MM.1S (cell line): Measurements from ENCODE around the gene TGFA.

Experiments
- DNase-seq: peaks from one replicate; pipeline ENCODE4 v3.0.0-alpha.2; 2015
- H2AFZ ChIP-seq: fragments of 300-600 bp; sonication (generic); 2 replicates; pipeline ENCODE4 v1.6.0; 2016; ENCODE audit warnings: antibody characterized with exemption, low read length
- H3F3A ChIP-seq: fragments of 300-600 bp; sonication (generic); 2 replicates; pipeline ENCODE4 v1.6.1; 2016; ENCODE audit warnings: mild to moderate bottlenecking, antibody characterized with exemption, low read length, moderate library complexity, mixed read lengths; ENCODE audit not compliant: insufficient read depth
- H3K27ac ChIP-seq: fragments of 300-600 bp; sonication (generic); 2 replicates; pipeline ENCODE4 v1.5.1; 2016; ENCODE audit warnings: mild to moderate bottlenecking, low read length
- H3K27me3 ChIP-seq: fragments of 300-600 bp; sonication (generic); replicated peaks from 2 replicates; pipeline ENCODE4 v1.6.0; 2016; ENCODE audit warnings: low read length; ENCODE audit not compliant: insufficient read depth
- H3K36me3 ChIP-seq: fragments of 300-600 bp; sonication (generic); replicated peaks from 2 replicates; pipeline ENCODE4 v1.6.1; 2016; ENCODE audit warnings: mild to moderate bottlenecking, low read length, mixed read lengths; ENCODE audit not compliant: insufficient read depth
- H3K4me1 ChIP-seq: fragments of 300-600 bp; sonication (generic); 2 replicates; pipeline ENCODE4 v1.6.1; 2016; ENCODE audit warnings: low read length, mixed read lengths
- H3K4me2 ChIP-seq: fragments of 300-600 bp; sonication (generic); 2 replicates; pipeline ENCODE4 v1.6.0; 2016; ENCODE audit warnings: low read depth, low read length
- H3K4me3 ChIP-seq: fragments of 300-600 bp; sonication (generic); 2 replicates; pipeline ENCODE4 v1.5.1; 2016; ENCODE audit warnings: low read length, mixed read lengths
- H3K79me2 ChIP-seq: fragments of 300-600 bp; sonication (generic); 2 replicates; pipeline ENCODE4 v1.6.1; 2016; ENCODE audit warnings: mixed run types, low read length, mixed read lengths
- H3K9ac ChIP-seq: fragments of 300-600 bp; sonication (generic); 2 replicates; pipeline ENCODE4 v1.6.1; 2016; ENCODE audit warnings: low read length, mixed read lengths
- H3K9me2 ChIP-seq: fragments of 300-600 bp; sonication (generic); replicated peaks from 2 replicates; pipeline ENCODE4 v1.6.1; 2016; ENCODE audit warnings: mild to moderate bottlenecking, low read length, mixed read lengths; ENCODE audit not compliant: insufficient read depth
- H3K9me3 ChIP-seq: fragments of 300-600 bp; sonication (generic); replicated peaks from 2 replicates; pipeline ENCODE4 v1.6.1; 2016; ENCODE audit warnings: mild to moderate bottlenecking, low read length, mixed read lengths; ENCODE audit not compliant: insufficient read depth
- H4K20me1 ChIP-seq: fragments of 300-600 bp; sonication (generic); 2 replicates; pipeline ENCODE4 v1.6.1; 2016; ENCODE audit warnings: mild to moderate bottlenecking, low read length, moderate library complexity, mixed read lengths; ENCODE audit not compliant: insufficient read depth
- EZH2 ChIP-seq: fragments of 300-600 bp; sonication (generic); optimal IDR thresholded peaks from 2 replicates; pipeline ENCODE3; 2017; ENCODE audit warnings: low read depth, mild to moderate bottlenecking, antibody characterized with exemption, low read length, mixed read lengths
- EZH2phosphoT487 ChIP-seq: fragments of 300-600 bp; sonication (generic); IDR thresholded peaks from 2 replicates; pipeline ENCODE4 v1.6.1; 2018; ENCODE audit warnings: antibody characterized with exemption, low read length
- TF ChIP-seq, protein P1 (sequence below): fragments of 300-600 bp; sonication (generic); IDR thresholded peaks from 2 replicates; pipeline ENCODE4 v1.5.1; 2016; ENCODE audit warnings: antibody characterized with exemption, low read length, mixed read lengths

The TGFA gene

DNA sequence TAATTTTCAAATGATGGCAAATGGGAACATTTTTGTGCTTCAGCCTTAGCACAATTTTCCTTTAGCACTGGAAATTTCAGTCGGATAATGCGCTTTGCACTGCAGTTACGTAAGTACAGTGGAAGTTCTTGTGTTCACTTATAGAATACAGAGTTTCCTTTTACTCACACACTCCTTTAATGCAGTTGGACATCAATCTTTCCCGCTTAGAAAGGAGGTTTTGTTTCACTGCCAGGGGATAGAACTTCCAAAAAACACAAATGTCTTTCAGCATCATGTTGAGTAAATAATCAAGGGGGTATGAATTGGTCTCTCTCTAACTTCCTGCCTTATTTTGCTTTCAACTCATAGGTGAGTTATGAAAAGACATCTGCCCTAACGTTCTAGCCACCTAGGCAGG, 63.2 kb downstream of the TGFA start:
- Histone ChIP-seq H3K4me2 (no peak overlapping the region), H3K9me2 (no peaks in the 10 kb centered on the region), H3K36me3 (no peaks in the 10 kb centered on the region), H3K9me3 (no peaks in the 10 kb centered on the region), H3K4me1 (no peaks in the 10 kb centered on the region), H3K4me3 (no peak overlapping the region), H3K79me2 (no peaks in the 10 kb centered on the region), H4K20me1 (no peaks in the 10 kb centered on the region), H3K27ac (no peak overlapping the region), H3K27me3 (no peaks in the 10 kb centered on the region), H2AFZ (no peak overlapping the region), H3F3A (no peaks in the 10 kb centered on the region), H3K9ac (no peak overlapping the region)
- no peak for DNase-seq
- TF ChIP-seq EZH2phosphoT487 (no peak), EZH2 (no peak)
- TF ChIP-seq, protein P1, sequence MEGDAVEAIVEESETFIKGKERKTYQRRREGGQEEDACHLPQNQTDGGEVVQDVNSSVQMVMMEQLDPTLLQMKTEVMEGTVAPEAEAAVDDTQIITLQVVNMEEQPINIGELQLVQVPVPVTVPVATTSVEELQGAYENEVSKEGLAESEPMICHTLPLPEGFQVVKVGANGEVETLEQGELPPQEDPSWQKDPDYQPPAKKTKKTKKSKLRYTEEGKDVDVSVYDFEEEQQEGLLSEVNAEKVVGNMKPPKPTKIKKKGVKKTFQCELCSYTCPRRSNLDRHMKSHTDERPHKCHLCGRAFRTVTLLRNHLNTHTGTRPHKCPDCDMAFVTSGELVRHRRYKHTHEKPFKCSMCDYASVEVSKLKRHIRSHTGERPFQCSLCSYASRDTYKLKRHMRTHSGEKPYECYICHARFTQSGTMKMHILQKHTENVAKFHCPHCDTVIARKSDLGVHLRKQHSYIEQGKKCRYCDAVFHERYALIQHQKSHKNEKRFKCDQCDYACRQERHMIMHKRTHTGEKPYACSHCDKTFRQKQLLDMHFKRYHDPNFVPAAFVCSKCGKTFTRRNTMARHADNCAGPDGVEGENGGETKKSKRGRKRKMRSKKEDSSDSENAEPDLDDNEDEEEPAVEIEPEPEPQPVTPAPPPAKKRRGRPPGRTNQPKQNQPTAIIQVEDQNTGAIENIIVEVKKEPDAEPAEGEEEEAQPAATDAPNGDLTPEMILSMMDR, result no peak

DNA sequence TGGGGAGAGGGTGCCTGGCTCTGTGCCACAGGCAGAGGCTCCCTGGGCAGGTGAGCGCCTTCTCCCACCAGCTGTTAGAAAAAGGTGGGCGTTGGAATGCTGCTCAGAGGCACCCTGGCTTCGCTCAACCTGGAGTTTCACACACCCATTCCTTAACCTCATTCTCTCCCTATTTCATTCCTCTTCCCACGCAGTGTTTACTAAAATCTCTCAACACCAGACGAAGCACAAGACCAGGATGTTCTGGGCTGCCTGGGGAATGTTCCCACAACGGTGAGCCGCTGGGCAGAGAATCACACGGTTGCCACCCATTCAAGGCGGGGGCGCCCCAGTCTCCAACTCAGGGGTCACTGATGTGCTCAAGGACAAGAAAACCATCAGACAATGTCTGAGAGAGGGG, 64.5 kb downstream of the TGFA start:
- no peak overlapping the region for H2AFZ ChIP-seq
- no peaks in the 10 kb centered on the region for H3K79me2 ChIP-seq
- H3F3A ChIP-seq, result no peaks in the 10 kb centered on the region
- no peaks in the 10 kb centered on the region for H3K4me1 ChIP-seq
- no peak overlapping the region for H3K27ac ChIP-seq
- H3K9ac ChIP-seq, result no peak overlapping the region
- no peaks in the 10 kb centered on the region for H4K20me1 ChIP-seq
- H3K27me3 ChIP-seq, result no peaks in the 10 kb centered on the region
- H3K9me3 ChIP-seq, result no peaks in the 10 kb centered on the region
- no peak for TF ChIP-seq EZH2
- TF ChIP-seq, protein P1, result no peak
- H3K4me3 ChIP-seq, result no peak overlapping the region
- H3K36me3 ChIP-seq, result no peaks in the 10 kb centered on the region
- no peak for DNase-seq
- H3K9me2 ChIP-seq, result no peaks in the 10 kb centered on the region
- no peak overlapping the region for H3K4me2 ChIP-seq

DNA sequence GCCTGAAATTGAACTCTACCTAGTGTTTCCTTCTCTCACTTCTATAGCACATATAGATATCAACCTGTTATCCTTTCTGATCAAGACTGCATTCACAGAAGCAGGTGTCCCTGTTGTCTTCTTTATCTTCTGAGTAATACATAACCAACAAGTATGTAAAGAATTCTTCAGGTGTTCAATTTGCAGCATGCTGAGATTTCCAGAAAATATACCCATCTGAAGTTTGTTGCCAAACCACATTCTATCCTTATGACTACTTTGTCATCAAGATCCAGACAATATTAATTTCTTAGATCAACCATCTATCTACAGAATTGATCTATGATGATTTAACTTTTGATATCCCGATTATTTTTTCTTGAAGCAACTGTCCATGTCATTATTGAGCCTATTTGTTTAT, 69.5 kb downstream of the TGFA start:
- no peak for DNase-seq
- Histone ChIP-seq H3K9me3 (no peaks in the 10 kb centered on the region), H4K20me1 (no peaks in the 10 kb centered on the region), H3K4me2 (no peak overlapping the region), H3K4me1 (peaks cover 24% of the 10 kb centered on the region), H3K4me3 (no peak overlapping the region), H2AFZ (no peak overlapping the region), H3K9ac (no peak overlapping the region), H3K27ac (no peak overlapping the region), H3K36me3 (no peaks in the 10 kb centered on the region), H3K79me2 (0 out of 2 replicates have a peak, but pooled peaks cover 4% of the 10 kb centered on the region), H3K27me3 (no peaks in the 10 kb centered on the region), H3K9me2 (no peaks in the 10 kb centered on the region), H3F3A (peaks cover 5% of the 10 kb centered on the region; the same call in 1 of the 2 replicates)
- TF ChIP-seq EZH2 (no peak), EZH2phosphoT487 (no peak)
- TF ChIP-seq, protein P1, result no peak
